ENCODE results near the gene DOCK11.

- TF ChIP-seq CTCF (IDR thresholded peaks at IDR 0.05) (no peak), POLR2A (IDR thresholded peaks at IDR 0.05) (no peak)
Observed at GRCh38 chrX:118723376-118723775, 227.8 kb downstream of the DOCK11 start.
